Midbrain (tissue), 1 donor: ENCODE measurements around the gene KRT9.
"Not testable (repeated sequence)": the region's sequence is repeated elsewhere in the genome, so short reads cannot be mapped to it uniquely, and the experiment has no call there.

ENCODE experiments used
- DNase-seq: peaks from one replicate; lab custom pipeline; 2025; lab: John Stamatoyannopoulos, UW

Gene KRT9

DNA sequence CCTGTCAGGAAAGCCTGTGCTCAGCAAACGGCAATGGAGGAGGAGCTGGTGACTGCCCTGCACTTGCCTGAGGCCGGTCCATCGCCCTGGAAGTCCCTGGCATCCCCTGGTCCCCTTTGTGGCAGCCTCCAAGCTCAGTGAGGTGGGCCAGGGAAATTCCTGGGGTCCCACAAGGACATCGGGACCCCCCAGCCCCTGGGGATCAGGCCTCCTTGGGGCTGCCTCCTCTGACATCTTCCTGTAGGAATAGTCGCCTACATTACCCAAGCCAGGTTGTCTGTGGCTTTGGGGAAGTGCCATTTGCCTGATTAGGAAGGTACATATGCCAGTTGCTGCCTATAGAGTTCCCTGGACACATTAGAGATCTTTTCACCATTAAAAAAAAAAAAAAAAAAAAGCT, 7.1 kb upstream of the KRT9 start:
- DNase-seq: no peak

- DNase-seq: no peak
Measured at GRCh38 chr17:41578538-41578937, 6.7 kb upstream of the KRT9 start.

DNA sequence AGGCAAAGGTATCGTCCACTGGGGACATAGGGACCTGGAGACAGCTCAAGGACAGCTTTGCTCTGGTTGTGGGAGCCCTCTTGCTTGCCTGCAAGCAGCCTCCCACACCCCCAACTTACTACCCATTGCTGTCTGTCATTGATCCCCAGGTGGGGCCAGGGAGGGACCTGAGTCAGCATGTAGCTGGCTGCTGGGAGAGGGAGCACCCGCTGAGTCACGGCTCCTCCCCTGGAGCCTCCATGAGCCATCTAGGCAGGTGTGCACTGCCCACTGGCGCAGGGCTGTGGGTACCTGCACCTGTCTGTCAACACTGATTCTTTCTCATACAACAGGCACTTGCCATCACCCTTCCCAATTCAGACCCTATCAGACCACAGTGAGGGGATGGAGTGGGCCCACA, 4.9 kb upstream of the KRT9 start:
- not testable (repeated sequence) for DNase-seq

GRCh38 chr17:41575336-41575735, 3.5 kb upstream of the KRT9 start:
- DNase-seq: no peak

- DNase-seq: no peak
Measured at GRCh38 chr17:41567317-41567716, 4.5 kb downstream of the KRT9 start.

- no peak for DNase-seq
Measured at GRCh38 chr17:41565338-41565737, 6.5 kb downstream of the KRT9 start.

- DNase-seq: no peak
Measured at GRCh38 chr17:41563607-41564170, 8.2 kb downstream of the KRT9 start.

GRCh38 chr17:41561554-41561953, 10.3 kb downstream of the KRT9 start:
- no peak for DNase-seq

DNA sequence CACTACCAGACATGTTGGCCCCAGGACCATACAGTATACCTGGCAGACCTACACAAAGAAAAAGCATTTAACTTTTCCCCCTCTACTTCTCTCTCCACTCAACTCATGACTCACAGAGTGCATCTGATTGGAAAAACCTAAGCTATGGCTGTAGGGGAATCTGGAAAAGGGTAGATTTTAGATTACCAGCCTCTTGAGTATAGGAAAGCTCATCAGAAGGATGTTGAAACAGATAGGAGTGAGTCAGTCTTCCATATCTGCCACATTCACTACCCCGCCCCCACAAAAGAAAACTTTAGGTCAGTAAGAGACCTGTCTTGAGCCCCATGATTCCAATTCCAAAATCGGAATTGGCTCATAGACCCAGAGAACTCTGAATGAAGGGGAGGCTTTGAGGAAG, 12.3 kb downstream of the KRT9 start:
- DNase-seq: no peak

DNA sequence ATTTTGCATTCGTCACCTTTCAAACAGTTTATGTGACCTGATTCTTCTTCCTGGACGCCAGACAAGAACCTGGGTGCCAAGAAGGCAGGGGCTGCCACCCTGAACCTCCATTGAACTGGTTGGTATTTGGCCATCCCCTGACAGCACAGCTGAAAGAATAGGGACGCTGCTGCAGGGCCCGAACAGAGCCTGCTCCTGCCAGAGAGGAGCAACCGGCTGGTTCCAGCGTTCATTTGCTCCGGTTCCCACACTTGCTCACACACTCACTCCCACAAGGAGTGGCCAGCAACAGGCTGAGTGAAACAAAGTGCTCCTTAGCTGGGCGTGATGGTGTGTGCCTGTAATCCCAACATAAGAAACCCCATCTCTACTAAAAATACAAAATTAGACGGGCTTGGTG, 14.9 kb downstream of the KRT9 start:
- no peak for DNase-seq

DNA sequence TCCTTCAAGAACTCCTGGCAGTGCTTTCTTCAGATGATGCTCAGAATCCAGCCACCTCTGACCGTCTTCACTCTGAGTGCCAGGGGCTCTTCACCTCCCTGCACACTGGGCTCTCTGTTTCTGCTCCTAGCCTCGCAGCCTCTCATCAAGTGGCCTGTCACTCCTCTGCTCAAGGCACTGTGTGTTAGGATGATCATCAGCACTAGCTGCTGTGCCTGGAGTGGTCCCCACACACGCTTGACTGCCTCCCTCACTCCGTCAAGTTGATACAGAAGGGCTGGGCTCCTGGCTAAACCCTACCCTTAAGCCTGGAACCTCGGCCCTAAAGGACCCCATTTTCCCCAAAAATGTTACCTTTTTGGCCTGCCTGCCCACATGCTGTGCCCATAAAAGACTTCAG, 15.6 kb downstream of the KRT9 start:
- no peak for DNase-seq

GRCh38 chr17:41555105-41555887, 16.6 kb downstream of the KRT9 start:
- no peak for DNase-seq

GRCh38 chr17:41553987-41554680, 17.7 kb downstream of the KRT9 start:
- no peak for DNase-seq

DNA sequence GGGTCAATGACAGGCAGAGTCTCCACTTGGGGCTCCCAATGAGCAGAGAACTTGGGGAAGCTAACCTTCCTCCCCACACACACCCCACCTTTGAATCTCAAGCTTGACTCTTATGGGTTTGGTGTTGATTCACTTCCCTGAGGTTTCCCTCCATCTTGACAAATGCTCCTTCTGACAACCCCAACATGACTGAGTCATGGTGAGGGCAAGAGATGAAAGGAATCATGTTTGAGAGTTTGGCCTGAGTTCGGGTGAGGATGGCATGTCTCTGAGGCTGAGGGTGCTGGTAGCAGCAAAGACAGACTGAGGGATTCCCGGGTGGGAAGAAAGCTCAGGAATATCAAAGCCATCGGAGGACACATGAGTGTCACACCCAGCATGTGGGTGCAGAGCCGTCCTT, 18.7 kb downstream of the KRT9 start:
- DNase-seq: no peak

DNA sequence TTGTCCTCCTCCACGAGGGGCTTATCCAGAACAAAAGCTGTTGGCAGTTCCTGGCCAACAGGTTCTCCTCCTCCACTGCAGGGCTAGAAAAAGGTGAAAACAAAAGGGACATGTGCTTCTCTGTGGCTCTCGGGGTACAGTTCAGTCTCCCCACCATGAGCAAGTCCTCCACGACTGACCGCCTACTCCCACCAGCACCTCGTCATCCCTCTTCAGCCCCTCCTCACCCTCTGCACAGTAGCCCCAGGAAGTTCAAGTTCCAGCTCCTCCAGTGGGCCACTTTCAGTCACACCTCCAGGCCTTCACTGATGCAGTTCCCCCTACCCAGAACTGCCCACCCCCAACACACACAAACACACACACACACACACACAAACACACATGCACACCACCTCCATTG, 19.4 kb downstream of the KRT9 start:
- DNase-seq: no peak

GRCh38 chr17:41551365-41551764, 20.5 kb downstream of the KRT9 start:
- DNase-seq: no peak

DNA sequence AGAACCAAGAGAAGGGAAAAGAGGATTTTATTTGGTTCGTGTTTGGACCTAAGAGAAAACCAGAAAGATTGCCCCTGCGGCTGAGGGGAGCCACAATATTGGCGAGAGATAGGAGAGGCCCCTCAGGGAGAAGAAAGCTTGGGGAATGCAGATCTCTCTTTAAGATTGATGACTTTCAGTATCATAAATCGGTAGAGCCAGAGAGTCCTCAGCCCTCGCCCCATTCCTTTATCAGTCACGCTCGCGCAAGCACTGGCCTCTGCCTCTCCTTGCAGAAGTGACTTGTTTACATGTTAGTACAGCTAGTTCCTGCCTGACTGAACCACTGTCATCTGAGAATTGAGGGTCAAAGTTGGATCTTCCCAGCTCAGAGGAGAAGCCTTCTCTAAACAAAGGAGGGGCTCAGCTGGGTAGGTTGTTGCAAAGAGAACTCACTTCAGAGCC, 22.2 kb downstream of the KRT9 start:
- no peak for DNase-seq

DNA sequence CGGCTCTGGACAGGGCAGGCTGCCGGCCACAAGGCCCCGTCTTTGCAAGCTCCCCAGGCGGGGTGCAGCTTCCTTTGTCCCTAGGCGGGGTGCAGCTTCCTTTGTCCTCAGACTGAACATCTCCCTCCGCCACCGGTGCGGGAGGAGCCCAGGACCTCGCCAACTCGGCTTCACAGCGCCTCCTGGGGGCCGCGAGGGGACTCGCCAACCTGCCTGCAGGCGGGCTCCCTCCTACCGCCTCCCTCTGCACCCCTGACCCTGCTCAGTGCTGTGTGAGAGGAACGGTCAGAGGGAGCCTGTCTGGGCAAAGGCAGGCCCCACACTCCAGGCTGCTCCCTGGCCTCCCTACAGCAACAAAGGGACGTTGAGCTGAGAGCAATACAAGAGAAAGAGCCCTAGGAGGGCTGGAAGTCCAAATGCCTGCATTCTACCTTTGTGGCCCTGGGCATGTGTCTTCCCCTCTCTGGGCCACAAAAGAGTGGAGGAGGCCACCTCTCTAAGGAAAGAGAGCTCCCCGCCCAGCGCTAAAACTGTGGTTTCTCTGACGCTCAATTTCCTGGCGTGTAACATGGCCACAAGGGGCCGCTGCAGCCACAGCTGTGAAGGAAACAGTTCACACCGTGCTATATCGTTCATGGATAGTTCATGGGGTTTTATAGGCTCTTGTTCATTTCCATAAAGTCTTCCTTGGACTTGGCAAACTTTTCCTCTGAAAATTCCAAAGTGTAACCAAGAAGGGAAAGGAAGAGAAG, 22.8 kb downstream of the KRT9 start:
- peak; percentile 73 for DNase-seq

DNA sequence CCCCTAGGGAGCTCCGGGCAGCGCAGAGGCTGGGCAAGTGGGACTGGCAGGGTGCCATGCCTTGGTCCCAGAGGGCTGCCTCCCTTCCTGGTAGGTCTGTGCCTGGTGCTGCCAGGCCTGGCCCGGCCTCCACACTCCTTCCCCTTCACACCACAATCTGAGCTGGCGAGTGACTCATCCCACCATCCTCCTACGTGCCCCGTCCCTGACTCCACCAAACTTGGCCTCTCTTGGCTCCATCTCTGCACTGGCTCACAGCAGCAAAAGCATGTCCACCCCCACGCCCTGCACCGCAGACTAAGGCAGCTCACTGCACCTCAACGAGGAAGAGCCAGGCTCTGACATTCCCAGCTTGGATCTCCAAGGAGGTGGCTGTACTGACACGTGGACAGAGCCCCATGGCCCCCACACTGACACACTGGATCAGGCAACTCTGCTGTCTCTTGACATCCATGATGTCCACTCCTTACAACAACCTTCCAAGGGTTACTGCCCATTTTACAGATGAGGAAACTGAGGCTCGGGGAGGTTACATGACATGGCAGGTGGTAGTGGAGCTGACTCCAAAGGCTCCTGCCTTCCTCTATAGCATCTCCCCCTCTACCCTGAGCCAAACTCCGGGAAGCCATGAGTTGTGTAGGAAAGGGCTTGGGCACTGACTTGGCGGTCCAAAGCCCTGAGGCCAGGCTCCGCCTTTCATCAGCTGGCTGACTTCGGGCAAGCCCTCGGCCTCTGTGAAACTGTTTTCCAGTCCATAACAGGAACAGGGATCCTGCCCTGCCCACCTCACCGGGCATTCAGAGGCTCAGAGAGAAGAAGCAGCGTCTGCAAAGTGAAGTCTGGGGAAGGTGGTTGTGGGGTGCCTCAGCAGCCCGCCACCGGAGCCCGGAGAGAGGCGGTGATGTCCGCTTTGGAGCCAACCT, 23.7 kb downstream of the KRT9 start:
- DNase-seq: no peak

DNA sequence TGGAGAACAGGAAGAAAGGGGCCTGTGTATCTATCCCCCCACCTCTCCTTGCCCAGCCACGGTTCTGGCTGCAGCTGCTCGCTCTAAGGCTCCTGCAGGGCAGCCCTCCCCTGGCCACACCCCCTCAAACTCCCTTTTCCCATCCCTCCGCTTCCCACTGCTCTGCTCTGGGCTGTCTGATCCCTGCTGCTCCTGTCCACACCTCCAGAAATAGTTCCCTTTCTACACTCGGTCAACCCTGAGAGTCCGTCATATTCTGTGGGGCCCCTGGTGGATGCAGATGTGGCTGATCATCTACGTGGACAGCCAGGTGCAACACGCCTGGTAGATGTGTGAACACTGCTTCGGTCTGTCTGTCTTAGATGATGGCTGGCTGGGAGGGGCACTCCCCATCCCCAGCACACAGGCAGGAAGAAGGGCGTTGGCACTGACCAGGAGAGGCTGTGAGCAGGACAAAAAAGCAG, 24.4 kb downstream of the KRT9 start:
- DNase-seq: no peak

DNA sequence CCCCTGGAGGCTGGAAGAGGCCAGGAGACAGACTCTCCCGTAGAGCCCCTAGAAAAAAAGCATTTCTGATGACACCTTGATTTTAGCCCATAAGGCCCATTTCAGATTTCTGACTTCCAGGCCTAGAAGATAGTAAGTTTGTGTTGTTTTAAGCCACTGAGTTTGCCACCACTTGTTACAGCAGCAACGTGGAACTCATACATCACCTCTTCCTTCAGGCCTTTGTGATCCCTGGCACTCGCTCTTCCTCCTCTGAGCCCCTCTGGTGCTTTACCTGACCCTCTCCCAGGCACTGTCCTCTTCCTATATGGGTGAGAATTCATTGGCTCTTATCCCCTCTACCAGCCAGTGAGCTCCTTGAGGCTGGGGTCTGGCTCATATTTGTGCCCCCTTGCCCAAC, 25.0 kb downstream of the KRT9 start:
- DNase-seq: no peak
